ENCODE measurements around the gene HLCS. TPM values are rescaled to one million over a fixed set of nuclear protein-coding genes. Genes with fewer than 3 reads are reported as not detected.

HLCS gene
- polyA plus RNA-seq, 1 experiment: 22.3 TPM

- no peak overlapping the region for H3K27ac ChIP-seq (ENCODE audit: low read depth, low read length)
- POLR2A ChIA-PET: no interaction called here
- no peak for DNase-seq (ENCODE audit: low read depth, low spot score)
- H3K9me3 ChIP-seq (ENCODE audit: control insufficient read depth, insufficient read depth, low read length): no peaks in the 10 kb centered on the region
- CTCF ChIA-PET: interaction anchor here (1.0 kb wide), 1 partner anchor 41 kb away, joined by 3 read pairs; no protein-coding TSS in a partner anchor
- TF ChIP-seq CTCF (IDR thresholded peaks at IDR 0.05; ENCODE audit: low read depth, low read length): no peak
- H3K4me3 ChIP-seq (ENCODE audit: low read depth, low read length): no peak overlapping the region
- no peaks in the 10 kb centered on the region for H3K27me3 ChIP-seq (ENCODE audit: control insufficient read depth, insufficient read depth, low read length)
Observed at GRCh38 chr21:36968976-36969375, 2.5 kb upstream of the HLCS start.

- H3K4me3 ChIP-seq (ENCODE audit: low read depth, low read length): no peak overlapping the region
- ChIA-PET POLR2A (no interaction called here), CTCF (interaction anchor here (1.0 to 2.4 kb wide), 2 partner anchors 8 to 42 kb away, joined by 3 to 8 read pairs; no protein-coding TSS in a partner anchor)
- H3K27ac ChIP-seq (ENCODE audit: low read depth, low read length): no peak overlapping the region
- TF ChIP-seq CTCF (IDR thresholded peaks at IDR 0.05; ENCODE audit: low read depth, low read length): no peak
- no peaks in the 10 kb centered on the region for H3K27me3 ChIP-seq (ENCODE audit: control insufficient read depth, insufficient read depth, low read length)
- H3K9me3 ChIP-seq (ENCODE audit: control insufficient read depth, insufficient read depth, low read length): no peaks in the 10 kb centered on the region
- no peak for DNase-seq (ENCODE audit: low read depth, low spot score)
Observed at GRCh38 chr21:36968414-36968813, 1.9 kb upstream of the HLCS start.

- DNase-seq (ENCODE audit: low read depth, low spot score): no peak
- CTCF ChIA-PET: interaction anchor here (0.6 to 2.4 kb wide), 3 partner anchors 10 to 830 kb away, joined by 3 to 8 read pairs (median 8); no protein-coding TSS in a partner anchor
- POLR2A ChIA-PET: no interaction called here
- Histone ChIP-seq H3K9me3 (ENCODE audit: control insufficient read depth, insufficient read depth, low read length) (no peaks in the 10 kb centered on the region), H3K27me3 (ENCODE audit: control insufficient read depth, insufficient read depth, low read length) (no peaks in the 10 kb centered on the region), H3K4me3 (ENCODE audit: low read depth, low read length) (peak overlapping the region; percentile 75), H3K27ac (ENCODE audit: low read depth, low read length) (no peak overlapping the region)
- TF ChIP-seq CTCF (IDR thresholded peaks at IDR 0.05; ENCODE audit: low read depth, low read length): no peak
Observed at GRCh38 chr21:36966821-36967768, 626 bp upstream of the HLCS start.

- Histone ChIP-seq H3K27me3 (ENCODE audit: control insufficient read depth, insufficient read depth, low read length) (no peaks in the 10 kb centered on the region), H3K4me3 (ENCODE audit: low read depth, low read length) (peak overlapping the region; percentile 75), H3K9me3 (ENCODE audit: control insufficient read depth, insufficient read depth, low read length) (no peaks in the 10 kb centered on the region), H3K27ac (ENCODE audit: low read depth, low read length) (no peak overlapping the region)
- POLR2A ChIA-PET: interaction anchor here (0.7 kb wide), 1 partner anchor 22 kb away, joined by 4 read pairs; no protein-coding TSS in a partner anchor
- CTCF ChIA-PET: interaction anchor here (1.0 to 1.8 kb wide), 2 partner anchors 9 to 25 kb away, joined by 3 to 4 read pairs; no protein-coding TSS in a partner anchor
- no peak for DNase-seq (ENCODE audit: low read depth, low spot score)
- no peak for TF ChIP-seq CTCF (IDR thresholded peaks at IDR 0.05; ENCODE audit: low read depth, low read length)
Observed at GRCh38 chr21:36965720-36966065, 776 bp downstream of the HLCS start.
